Mucosa of stomach (tissue), 1 donor: Measurements from ENCODE around the gene CD276.

Experiments used
- H3K27me3 ChIP-seq: one replicate; pipeline ENCODE4 v1.7.0; 2013; ENCODE audit warnings: mild to moderate bottlenecking, low read length; ENCODE audit not compliant: control insufficient read depth, insufficient read depth
- H3K36me3 ChIP-seq: one replicate; pipeline ENCODE4 v1.7.0; 2013; ENCODE audit warnings: low read length; ENCODE audit not compliant: control insufficient read depth, insufficient read depth
- H3K4me1 ChIP-seq: one replicate; pipeline ENCODE4 v1.7.0; 2013; ENCODE audit warnings: mild to moderate bottlenecking, low read length; ENCODE audit not compliant: control insufficient read depth, insufficient read depth
- H3K4me3 ChIP-seq: one replicate; pipeline ENCODE4 v1.7.0; 2013; ENCODE audit warnings: low read length
- H3K9ac ChIP-seq: one replicate; pipeline ENCODE4 v1.7.0; 2013; ENCODE audit warnings: mild to moderate bottlenecking, low read length, moderate library complexity
- H3K9me3 ChIP-seq: one replicate; pipeline ENCODE4 v1.7.0; 2013; ENCODE audit warnings: mild to moderate bottlenecking, low read length, moderate library complexity; ENCODE audit not compliant: control insufficient read depth
- donor health status: Pancreatic carcinoma.

Gene CD276

GRCh38 chr15:73745073-73745472, 60.9 kb downstream of the CD276 start:
- no peaks in the 10 kb centered on the region for H3K4me1 ChIP-seq
- peaks cover under 1% of the 10 kb centered on the region for H3K27me3 ChIP-seq

DNA sequence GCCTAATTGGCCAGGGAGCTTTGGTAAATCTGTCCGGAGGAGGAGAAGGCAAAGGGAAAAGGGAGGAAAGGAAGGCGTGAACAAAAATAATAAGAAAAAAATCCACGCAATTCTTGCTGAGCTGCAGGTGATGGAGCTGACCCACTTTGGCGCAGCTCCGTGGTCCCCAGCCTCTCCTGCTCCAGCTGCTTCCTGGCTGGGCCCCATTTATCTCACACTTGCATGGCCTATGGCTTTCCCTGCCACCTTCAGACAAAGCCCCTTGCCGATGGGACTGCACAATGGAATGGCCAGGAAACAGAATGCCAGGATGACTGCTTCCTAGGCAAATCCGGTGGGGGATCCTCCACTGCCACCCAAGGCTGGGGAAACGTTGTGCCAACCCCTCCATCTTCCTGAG, 62.1 kb downstream of the CD276 start:
- no peak overlapping the region for H3K9ac ChIP-seq
- no peaks in the 10 kb centered on the region for H3K36me3 ChIP-seq
- no peak overlapping the region for H3K4me3 ChIP-seq
- peaks cover 12% of the 10 kb centered on the region for H3K27me3 ChIP-seq
- H3K4me1 ChIP-seq: no peaks in the 10 kb centered on the region
- H3K9me3 ChIP-seq: no peaks in the 10 kb centered on the region

More at GRCh38 chr15:73745073-73745472, 60.9 kb downstream of the CD276 start:
- Histone ChIP-seq H3K9ac (no peak overlapping the region), H3K36me3 (no peaks in the 10 kb centered on the region), H3K9me3 (no peaks in the 10 kb centered on the region), H3K4me3 (no peak overlapping the region)

- no peaks in the 10 kb centered on the region for H3K36me3 ChIP-seq
- no peak overlapping the region for H3K4me3 ChIP-seq
- H3K4me1 ChIP-seq: no peaks in the 10 kb centered on the region
- H3K9ac ChIP-seq: no peak overlapping the region
- peaks cover 16% of the 10 kb centered on the region for H3K27me3 ChIP-seq
- no peaks in the 10 kb centered on the region for H3K9me3 ChIP-seq
Observed at GRCh38 chr15:73746883-73747282, 62.7 kb downstream of the CD276 start.

DNA sequence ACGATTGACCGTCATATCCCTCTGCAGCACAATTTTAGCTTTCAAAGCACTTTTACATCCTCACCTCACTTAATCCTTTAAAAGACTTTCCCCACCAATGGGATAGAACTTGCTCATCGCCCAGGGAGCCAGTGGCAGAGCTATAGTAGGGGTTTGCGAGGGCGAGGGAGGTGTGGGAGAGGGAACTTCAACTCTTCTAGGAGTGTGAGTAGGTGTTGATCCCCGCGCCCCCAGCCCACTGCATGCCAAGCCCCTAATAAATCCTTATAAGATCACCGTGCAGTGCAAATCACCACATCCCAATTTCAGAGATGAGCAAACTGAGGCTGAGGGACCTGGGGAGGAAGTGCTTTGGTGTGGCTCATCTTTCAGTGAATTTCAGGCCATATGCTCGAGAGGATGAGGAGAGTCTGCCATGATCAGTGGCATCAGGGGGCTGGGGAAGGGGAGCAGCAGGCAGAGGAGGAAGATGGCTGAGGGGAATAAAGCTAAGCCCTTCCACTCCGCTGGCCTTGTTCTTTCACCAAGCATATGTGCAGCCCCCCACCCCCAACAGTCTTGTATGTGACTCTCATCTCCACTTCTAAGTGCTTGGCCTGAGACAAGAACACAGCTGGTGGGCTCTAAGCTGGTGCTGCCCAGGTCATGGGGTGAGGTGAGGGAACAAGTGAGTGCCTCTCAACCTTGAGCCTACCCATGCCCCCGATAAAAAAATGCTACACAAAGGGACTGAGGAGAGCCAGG, 63.8 kb downstream of the CD276 start:
- Histone ChIP-seq H3K27me3 (peaks cover 24% of the 10 kb centered on the region), H3K9me3 (no peaks in the 10 kb centered on the region), H3K4me3 (no peak overlapping the region), H3K9ac (no peak overlapping the region), H3K4me1 (no peaks in the 10 kb centered on the region), H3K36me3 (no peaks in the 10 kb centered on the region)

DNA sequence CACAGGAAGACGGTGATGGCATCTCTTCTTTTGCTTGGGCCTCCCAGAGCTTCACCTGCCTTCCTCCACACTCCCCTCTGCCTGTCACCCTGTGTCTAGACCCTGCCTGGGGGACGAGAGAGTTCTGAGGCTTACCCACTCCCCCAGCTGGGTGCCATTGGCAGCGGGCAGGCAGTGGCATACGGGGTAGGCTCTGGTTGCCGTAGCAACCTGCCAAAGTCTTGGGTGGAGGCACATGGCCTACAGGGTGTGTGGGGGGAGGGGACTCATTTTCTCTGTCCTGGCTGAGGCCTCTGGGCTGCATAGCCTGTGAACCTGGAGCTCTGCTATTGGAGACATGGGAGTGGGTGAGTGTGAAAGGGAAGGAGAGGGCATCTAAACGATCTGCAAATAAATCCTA, 64.5 kb downstream of the CD276 start:
- no peak overlapping the region for H3K9ac ChIP-seq
- no peaks in the 10 kb centered on the region for H3K9me3 ChIP-seq
- H3K27me3 ChIP-seq: peaks cover 29% of the 10 kb centered on the region
- no peaks in the 10 kb centered on the region for H3K36me3 ChIP-seq
- H3K4me3 ChIP-seq: no peak overlapping the region
- H3K4me1 ChIP-seq: no peaks in the 10 kb centered on the region

DNA sequence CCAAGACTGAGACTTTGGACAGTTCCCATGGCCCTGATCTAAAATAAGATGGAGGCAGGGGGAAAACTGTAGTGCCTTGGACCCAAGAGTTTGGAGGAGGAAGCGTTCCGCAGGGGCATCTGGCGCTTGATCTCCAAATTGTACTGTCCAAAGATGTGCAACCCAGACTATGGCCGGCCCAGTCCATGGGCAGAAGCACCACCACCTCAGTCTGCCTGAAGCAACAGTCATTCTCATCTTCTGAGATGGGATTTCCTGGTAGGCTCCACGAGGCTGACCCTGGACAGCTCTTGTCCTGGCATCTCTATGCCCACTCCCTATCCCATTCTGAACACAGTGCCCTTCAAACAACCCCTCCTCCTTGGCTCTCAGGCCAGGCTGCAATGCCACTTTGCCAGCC, 65.3 kb downstream of the CD276 start:
- Histone ChIP-seq H3K27me3 (peaks cover 37% of the 10 kb centered on the region), H3K4me3 (no peak overlapping the region), H3K9ac (no peak overlapping the region), H3K36me3 (no peaks in the 10 kb centered on the region), H3K9me3 (no peaks in the 10 kb centered on the region), H3K4me1 (no peaks in the 10 kb centered on the region)

DNA sequence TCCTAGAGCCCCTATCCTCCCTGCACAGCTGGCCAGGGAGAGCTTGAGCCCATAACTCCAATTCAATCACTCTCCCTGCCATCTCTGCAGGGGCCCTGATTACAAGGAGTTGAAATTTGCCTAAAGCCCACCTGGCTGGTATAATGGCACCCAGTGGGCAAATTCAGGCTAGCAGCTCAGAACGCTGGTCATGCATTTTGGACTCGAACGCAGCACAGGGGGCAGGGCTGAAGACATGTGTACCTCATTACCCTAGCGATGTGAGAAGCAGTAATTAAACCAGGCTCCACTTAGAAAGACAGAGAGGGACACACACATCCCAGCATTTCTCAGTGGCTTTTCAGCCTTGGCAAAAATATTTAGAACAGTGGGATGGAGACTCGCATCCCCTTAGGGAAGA, 65.8 kb downstream of the CD276 start:
- no peak overlapping the region for H3K9ac ChIP-seq

GRCh38 chr15:73750438-73750837, 66.3 kb downstream of the CD276 start:
- H3K4me1 ChIP-seq: no peaks in the 10 kb centered on the region
- H3K4me3 ChIP-seq: no peak overlapping the region
- peaks cover 42% of the 10 kb centered on the region for H3K27me3 ChIP-seq
- H3K9me3 ChIP-seq: no peaks in the 10 kb centered on the region
- H3K9ac ChIP-seq: no peak overlapping the region
- no peaks in the 10 kb centered on the region for H3K36me3 ChIP-seq

More for the DNA sequence above, 65.8 kb downstream of the CD276 start:
- Histone ChIP-seq H3K27me3 (peaks cover 42% of the 10 kb centered on the region), H3K36me3 (no peaks in the 10 kb centered on the region), H3K4me1 (no peaks in the 10 kb centered on the region), H3K4me3 (no peak overlapping the region), H3K9me3 (no peaks in the 10 kb centered on the region)

GRCh38 chr15:73750951-73751350, 66.8 kb downstream of the CD276 start:
- H3K27me3 ChIP-seq: peaks cover 42% of the 10 kb centered on the region
- H3K9ac ChIP-seq: no peak overlapping the region
- H3K4me1 ChIP-seq: no peaks in the 10 kb centered on the region
- H3K9me3 ChIP-seq: no peaks in the 10 kb centered on the region
- H3K36me3 ChIP-seq: no peaks in the 10 kb centered on the region
- no peak overlapping the region for H3K4me3 ChIP-seq

DNA sequence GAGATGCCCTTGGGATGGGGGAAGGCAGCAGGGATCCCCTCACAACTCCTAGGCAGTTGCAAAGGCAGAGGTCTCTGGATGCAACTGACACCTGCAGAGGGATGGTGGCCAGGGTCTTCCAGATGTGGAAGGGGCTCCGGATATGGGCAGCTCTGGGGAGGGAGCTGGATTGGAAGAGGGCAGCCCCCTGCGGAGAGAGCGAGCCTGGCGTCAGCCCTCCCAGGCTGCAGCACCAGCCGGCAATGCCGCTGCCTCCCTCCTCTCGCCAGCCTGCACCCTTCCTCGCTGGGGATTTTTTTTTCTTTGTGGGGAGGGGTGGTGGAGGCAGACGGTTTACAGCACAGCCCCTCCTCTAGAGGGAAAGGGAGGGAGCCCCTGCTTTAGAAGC, 67.3 kb downstream of the CD276 start:
- H3K9me3 ChIP-seq: no peaks in the 10 kb centered on the region
- H3K4me3 ChIP-seq: no peak overlapping the region
- H3K4me1 ChIP-seq: no peaks in the 10 kb centered on the region
- no peaks in the 10 kb centered on the region for H3K36me3 ChIP-seq
- H3K27me3 ChIP-seq: peaks cover 42% of the 10 kb centered on the region
- no peak overlapping the region for H3K9ac ChIP-seq

- no peak overlapping the region for H3K4me3 ChIP-seq
- no peak overlapping the region for H3K9ac ChIP-seq
- no peaks in the 10 kb centered on the region for H3K9me3 ChIP-seq
- no peaks in the 10 kb centered on the region for H3K4me1 ChIP-seq
- H3K27me3 ChIP-seq: peaks cover 47% of the 10 kb centered on the region
- no peaks in the 10 kb centered on the region for H3K36me3 ChIP-seq
Observed at GRCh38 chr15:73751899-73752805, 68.0 kb downstream of the CD276 start.

GRCh38 chr15:73752806-73753193, 68.6 kb downstream of the CD276 start:
- Histone ChIP-seq H3K9ac (no peak overlapping the region), H3K4me3 (no peak overlapping the region), H3K36me3 (no peaks in the 10 kb centered on the region), H3K9me3 (no peaks in the 10 kb centered on the region), H3K27me3 (peaks cover 50% of the 10 kb centered on the region), H3K4me1 (no peaks in the 10 kb centered on the region)
